HG02678 (cell line): ENCODE data around the gene MT1A.

ENCODE experiments used
- ATAC-seq: cut with Tn5 transposase; IDR thresholded peaks from one replicate; pipeline ENCODE4 v1.9.1; 2021; ENCODE audit warnings: mild to moderate bottlenecking, moderate library complexity; ENCODE audit not compliant: unreplicated experiment

Gene MT1A

GRCh38 chr16:56675685-56676210 is 37.3 kb downstream of the MT1A start:
- no peak for ATAC-seq

- no peak for ATAC-seq
Measured at GRCh38 chr16:56677474-56677873, 39.0 kb downstream of the MT1A start.

GRCh38 chr16:56679078-56679730 is 40.7 kb downstream of the MT1A start:
- ATAC-seq = no peak

GRCh38 chr16:56679818-56680217 is 41.4 kb downstream of the MT1A start:
- ATAC-seq = no peak

- ATAC-seq = peak; percentile 99
Measured at GRCh38 chr16:56681939-56682702, 43.7 kb downstream of the MT1A start, which contains the start of gene MT1X. Gene MT1X (plus strand): TSS chr16:56682470. CDS start chr16:56682541, 71 bp downstream.

- ATAC-seq = no peak
Measured at GRCh38 chr16:56682703-56683397, 44.4 kb downstream of the MT1A start.

GRCh38 chr16:56683424-56684172 is 45.1 kb downstream of the MT1A start:
- ATAC-seq = no peak

- ATAC-seq = no peak
Measured at GRCh38 chr16:56684256-56684925, 45.9 kb downstream of the MT1A start.

- ATAC-seq = no peak
Measured at GRCh38 chr16:56684926-56685590, 46.6 kb downstream of the MT1A start.

GRCh38 chr16:56686758-56687157 is 48.3 kb downstream of the MT1A start:
- ATAC-seq = no peak

GRCh38 chr16:56688762-56689161 is 50.3 kb downstream of the MT1A start:
- no peak for ATAC-seq

- ATAC-seq = no peak
Measured at GRCh38 chr16:56689171-56689570, 50.7 kb downstream of the MT1A start.
